ENCODE data around the gene EIF1AX.
A peak's percentile ranks its signal among the peaks of the same experiment; 100 is the strongest.

The EIF1AX gene

GRCh38 chrX:20143561-20143960 lies 1.9 kb upstream of the EIF1AX start:
- DNase-seq (ENCODE audit: low read depth): no peak
- no peak for TF ChIP-seq CTCF (IDR thresholded peaks at IDR 0.05; ENCODE audit: insufficient read depth, low read depth, low read length, missing control alignments)

DNA sequence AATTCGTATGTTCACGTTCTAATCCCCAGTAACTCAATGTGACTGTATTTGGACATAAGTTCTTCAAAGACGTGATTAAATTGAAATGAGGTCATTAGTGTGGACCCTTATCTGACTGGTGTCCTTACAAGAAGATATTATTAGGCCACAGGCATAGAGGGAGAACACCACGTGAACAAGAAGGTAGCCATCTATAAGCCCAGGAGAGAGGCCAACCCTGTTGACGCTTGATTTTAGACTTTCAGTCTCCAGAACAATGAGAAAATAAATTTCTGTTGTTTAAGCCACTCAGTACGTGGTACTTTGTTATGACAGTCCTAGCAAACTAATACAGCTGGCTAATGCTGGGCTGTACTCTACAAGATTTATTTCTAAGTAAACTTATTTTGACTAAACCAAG lies 1.5 kb upstream of the EIF1AX start:
- no peak overlapping the region for H3K4me3 ChIP-seq (ENCODE audit: low read length)
- no peak for TF ChIP-seq CTCF (IDR thresholded peaks at IDR 0.05; ENCODE audit: insufficient read depth, low read depth, low read length, missing control alignments)
- no peak for DNase-seq (ENCODE audit: low read depth)

More at GRCh38 chrX:20143561-20143960, 1.9 kb upstream of the EIF1AX start:
- no peak overlapping the region for H3K4me3 ChIP-seq (ENCODE audit: low read length)

GRCh38 chrX:20140420-20140819 lies 1.2 kb downstream of the EIF1AX start:
- DNase-seq (ENCODE audit: low read depth): no peak
- no peak for TF ChIP-seq CTCF (IDR thresholded peaks at IDR 0.05; ENCODE audit: insufficient read depth, low read depth, low read length, missing control alignments)
- H3K4me3 ChIP-seq (ENCODE audit: low read length): peak overlapping the region; percentile 75

- TF ChIP-seq CTCF (IDR thresholded peaks at IDR 0.05; ENCODE audit: insufficient read depth, low read depth, low read length, missing control alignments): no peak
- DNase-seq (ENCODE audit: low read depth): peak; percentile 61
- peak overlapping the region; percentile 75 for H3K4me3 ChIP-seq (ENCODE audit: low read length)
These were observed 1.7 kb downstream of the EIF1AX start for GRCh38 chrX:20139966-20140365.

GRCh38 chrX:20135944-20136343 lies 5.7 kb downstream of the EIF1AX start:
- no peak for TF ChIP-seq CTCF (IDR thresholded peaks at IDR 0.05; ENCODE audit: insufficient read depth, low read depth, low read length, missing control alignments)
- no peak for DNase-seq (ENCODE audit: low read depth)
- H3K4me3 ChIP-seq (ENCODE audit: low read length): no peak overlapping the region

DNA sequence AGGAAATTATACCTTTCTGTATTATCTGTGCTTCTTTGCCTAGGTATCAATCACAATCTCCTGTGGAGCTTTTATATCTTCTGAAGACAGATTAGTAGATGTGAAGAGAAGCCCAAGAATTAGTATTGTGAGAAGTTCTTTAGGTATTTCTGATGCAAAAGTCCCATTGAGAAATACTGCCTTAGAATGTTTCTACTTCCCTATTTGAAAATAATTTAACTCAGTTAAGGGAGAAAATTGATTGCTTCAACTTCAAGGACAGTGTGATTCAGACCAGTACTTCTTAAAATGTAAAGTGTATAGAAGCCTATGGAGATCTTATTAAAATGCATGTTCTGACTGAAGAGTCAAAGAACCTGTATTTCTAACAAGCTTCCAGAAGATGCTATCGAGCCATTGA lies 9.0 kb downstream of the EIF1AX start:
- DNase-seq (ENCODE audit: low read depth): no peak
- no peak overlapping the region for H3K4me3 ChIP-seq (ENCODE audit: low read length)
- no peak for TF ChIP-seq CTCF (IDR thresholded peaks at IDR 0.05; ENCODE audit: insufficient read depth, low read depth, low read length, missing control alignments)

- TF ChIP-seq CTCF (IDR thresholded peaks at IDR 0.05; ENCODE audit: insufficient read depth, low read depth, low read length, missing control alignments): no peak
- DNase-seq (ENCODE audit: low read depth): no peak
- no peak overlapping the region for H3K4me3 ChIP-seq (ENCODE audit: low read length)
These were observed 11.3 kb downstream of the EIF1AX start for GRCh38 chrX:20130357-20130756.

Measured in epithelial cell of esophagus (primary cell).